Astrocyte of the cerebellum (primary cell): ENCODE results near the gene CALCOCO1.
A peak's percentile ranks its signal among the peaks of the same experiment; 100 is the strongest.

Experiments
- DNase-seq: peaks from one replicate; pipeline ENCODE4 v3.0.0-alpha.2; 2011; ENCODE audit warnings: low read depth
- H3K4me3 ChIP-seq: 2 replicates; pipeline ENCODE4 v1.5.1; 2011; ENCODE audit warnings: mild to moderate bottlenecking, low read depth, low read length, moderate library complexity
- in situ Hi-C: cut with HindIII; loops from 2 replicates; pipeline ENCODE4 v1.10.0; 2017; ENCODE audit warnings: low sequenced_read_pairs
- TF ChIP-seq, protein P1 (sequence below): IDR thresholded peaks from 2 replicates; pipeline ENCODE4 v1.5.1; 2012; ENCODE audit warnings: low read length, low read depth, moderate library complexity, mild to moderate bottlenecking; ENCODE audit errors: missing control alignments

Gene CALCOCO1

DNA sequence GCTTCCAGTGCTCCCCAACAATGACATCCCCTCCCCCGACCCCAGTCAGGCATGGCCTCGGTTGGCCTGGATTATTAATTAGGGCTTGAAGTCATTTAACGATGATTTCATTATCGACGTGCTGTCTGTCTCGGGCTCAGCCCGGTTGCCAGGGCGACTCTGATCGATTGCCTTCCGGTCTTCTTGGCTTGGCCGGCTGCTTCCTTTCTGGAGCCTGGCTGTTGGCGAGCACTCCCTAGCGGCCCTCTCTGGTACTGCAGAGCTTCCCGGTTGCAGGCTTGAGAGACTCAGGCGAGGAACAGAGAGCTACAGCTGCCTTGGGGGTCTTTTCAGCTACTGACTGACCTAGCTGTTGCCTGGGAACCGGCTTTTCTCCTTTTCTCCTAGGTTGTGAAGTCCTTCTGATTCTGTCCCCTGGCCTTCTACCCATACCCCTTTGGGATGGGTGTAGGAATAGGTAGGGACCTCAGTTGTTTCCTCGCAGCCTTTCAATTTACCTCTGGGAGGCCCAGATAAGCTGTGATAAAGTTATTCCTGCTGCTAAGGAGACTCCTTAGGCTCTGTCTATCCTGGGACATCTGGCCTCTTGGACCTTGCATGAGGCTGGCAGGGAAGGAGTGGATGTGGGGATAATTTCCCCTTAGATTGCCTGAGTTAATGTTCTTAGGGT, 30.0 kb upstream of the CALCOCO1 start:
- TF ChIP-seq, protein P1, sequence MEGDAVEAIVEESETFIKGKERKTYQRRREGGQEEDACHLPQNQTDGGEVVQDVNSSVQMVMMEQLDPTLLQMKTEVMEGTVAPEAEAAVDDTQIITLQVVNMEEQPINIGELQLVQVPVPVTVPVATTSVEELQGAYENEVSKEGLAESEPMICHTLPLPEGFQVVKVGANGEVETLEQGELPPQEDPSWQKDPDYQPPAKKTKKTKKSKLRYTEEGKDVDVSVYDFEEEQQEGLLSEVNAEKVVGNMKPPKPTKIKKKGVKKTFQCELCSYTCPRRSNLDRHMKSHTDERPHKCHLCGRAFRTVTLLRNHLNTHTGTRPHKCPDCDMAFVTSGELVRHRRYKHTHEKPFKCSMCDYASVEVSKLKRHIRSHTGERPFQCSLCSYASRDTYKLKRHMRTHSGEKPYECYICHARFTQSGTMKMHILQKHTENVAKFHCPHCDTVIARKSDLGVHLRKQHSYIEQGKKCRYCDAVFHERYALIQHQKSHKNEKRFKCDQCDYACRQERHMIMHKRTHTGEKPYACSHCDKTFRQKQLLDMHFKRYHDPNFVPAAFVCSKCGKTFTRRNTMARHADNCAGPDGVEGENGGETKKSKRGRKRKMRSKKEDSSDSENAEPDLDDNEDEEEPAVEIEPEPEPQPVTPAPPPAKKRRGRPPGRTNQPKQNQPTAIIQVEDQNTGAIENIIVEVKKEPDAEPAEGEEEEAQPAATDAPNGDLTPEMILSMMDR = peak; percentile 89
- DNase-seq = peak; percentile 19
- in situ Hi-C loops = loop anchor here (25.0 kb wide), 1 partner anchor 430 kb away; the partner anchor contains the start of gene SMUG1
- H3K4me3 ChIP-seq = no peak overlapping the region

DNA sequence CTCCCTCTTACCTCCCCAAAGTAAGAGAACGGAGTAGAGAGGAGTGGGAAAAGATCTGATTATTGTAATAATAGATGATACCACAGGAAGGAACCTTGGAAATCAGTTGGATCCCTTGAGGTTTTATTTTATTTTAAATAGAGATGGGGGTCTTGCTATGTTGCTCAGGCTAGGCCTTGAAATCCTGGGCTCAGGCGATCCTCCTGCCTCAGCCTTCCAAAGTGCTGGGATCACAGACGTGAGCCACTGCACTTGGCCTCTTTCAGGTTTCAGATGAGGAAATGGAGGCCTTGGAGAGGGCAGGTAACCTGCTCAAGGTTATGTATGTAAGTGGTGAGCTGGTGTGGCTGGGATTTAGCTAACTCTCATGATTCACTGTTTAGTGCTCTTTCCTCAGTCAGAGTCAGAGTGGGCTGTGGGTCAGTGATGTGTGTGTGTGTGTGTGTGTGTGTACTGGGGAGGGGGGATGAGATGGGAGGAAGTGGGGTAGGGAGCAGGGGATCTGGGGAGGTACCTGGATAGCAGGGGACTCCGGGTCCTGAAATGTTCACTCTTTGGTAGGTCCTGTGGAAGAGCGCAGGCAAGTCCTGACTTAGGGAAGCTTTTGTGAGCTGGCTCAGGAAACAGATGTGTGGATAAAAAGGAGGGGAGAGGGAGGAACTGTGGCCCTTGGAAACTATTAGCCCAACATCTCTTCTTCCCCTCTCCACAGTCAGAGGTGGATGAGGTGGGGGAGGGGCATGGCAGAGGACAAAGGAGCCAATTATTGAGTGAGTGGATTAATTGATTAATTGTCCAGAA, 29.2 kb upstream of the CALCOCO1 start:
- in situ Hi-C loops = loop anchor here (25.0 kb wide), 1 partner anchor 431 kb away; the partner anchor contains the start of gene SMUG1
- TF ChIP-seq, protein P1 = no peak
- DNase-seq = no peak
- no peak overlapping the region for H3K4me3 ChIP-seq

DNA sequence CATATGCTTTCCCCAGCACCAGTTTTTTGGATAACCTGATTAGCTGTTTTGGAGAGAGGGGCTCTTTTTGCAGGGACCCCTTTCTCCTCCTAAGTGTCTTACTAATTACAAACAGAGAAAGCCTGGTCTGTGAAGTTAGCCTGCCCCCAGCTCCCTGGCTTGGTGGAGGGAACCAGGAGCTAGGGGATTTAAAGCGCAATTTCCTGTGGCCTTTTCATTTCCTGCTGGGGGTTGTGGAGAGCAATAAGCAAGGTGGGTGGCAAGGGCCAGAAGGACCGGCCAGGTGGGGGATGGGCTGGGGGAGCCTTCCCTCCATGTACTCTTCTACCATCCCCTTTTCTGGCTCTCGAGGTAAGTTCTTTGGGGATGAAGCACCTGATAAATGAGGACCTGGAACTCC, 28.6 kb upstream of the CALCOCO1 start:
- in situ Hi-C loops = loop anchor here (25.0 kb wide), 1 partner anchor 431 kb away; the partner anchor contains the start of gene SMUG1
- TF ChIP-seq, protein P1 = no peak
- DNase-seq = no peak
- H3K4me3 ChIP-seq = no peak overlapping the region

DNA sequence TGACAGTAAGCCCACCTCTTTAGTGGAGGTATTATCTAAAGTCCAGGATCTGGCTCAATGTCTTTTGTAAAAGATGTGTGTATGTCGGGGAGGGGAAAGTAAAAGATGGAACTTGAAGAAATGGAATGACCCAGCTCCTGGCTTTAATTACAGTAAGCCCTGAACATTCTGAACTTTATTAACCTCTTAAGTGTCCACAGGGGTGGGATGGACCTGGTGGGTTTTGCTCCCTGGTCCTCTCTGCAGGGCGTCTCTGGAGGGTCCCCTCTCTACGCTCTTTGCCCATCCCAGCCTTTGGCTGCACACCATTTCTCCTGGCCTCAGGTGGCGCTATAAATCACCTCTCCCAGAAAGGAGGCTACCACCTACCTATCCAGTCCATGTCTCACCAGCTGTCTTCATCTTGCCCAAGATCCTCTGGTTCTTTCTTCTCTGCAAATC, 28.2 kb upstream of the CALCOCO1 start:
- no peak for DNase-seq
- no peak overlapping the region for H3K4me3 ChIP-seq
- in situ Hi-C loops = loop anchor here (25.0 kb wide), 1 partner anchor 432 kb away; the partner anchor contains the start of gene SMUG1
- TF ChIP-seq, protein P1 = no peak

DNA sequence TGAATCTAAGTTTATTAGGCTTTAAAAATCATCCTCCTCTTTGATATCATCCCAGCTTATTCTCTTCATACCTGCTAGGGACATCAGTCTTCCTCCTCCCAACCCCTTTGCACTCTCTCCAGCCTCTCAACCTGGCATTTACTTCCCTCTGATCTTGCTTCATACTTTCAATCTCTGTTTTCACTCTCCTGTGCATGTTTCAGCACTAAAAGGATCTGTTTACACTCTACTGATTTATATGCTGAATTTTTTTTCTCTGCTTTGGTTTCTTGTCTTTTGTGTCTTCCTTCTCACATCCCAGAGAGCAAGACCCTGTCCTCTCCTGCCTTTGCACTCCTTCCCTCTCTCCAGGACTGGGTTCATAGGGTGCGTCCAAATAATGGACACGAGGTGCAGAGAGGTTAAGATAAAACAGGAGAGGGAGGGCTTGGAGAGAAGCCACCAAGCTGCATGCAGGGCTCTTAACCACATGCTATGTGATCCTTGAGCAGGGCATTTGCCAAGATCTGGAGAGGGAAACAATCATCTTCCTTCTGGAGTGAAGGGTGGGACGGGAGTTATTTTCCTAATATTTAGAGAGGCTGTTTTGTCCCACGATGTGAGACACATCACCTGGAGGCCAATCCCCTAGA, 27.5 kb upstream of the CALCOCO1 start:
- in situ Hi-C loops = loop anchor here (25.0 kb wide), 1 partner anchor 433 kb away; the partner anchor contains the start of gene SMUG1
- TF ChIP-seq, protein P1 = no peak
- DNase-seq = peak; percentile 33
- no peak overlapping the region for H3K4me3 ChIP-seq

DNA sequence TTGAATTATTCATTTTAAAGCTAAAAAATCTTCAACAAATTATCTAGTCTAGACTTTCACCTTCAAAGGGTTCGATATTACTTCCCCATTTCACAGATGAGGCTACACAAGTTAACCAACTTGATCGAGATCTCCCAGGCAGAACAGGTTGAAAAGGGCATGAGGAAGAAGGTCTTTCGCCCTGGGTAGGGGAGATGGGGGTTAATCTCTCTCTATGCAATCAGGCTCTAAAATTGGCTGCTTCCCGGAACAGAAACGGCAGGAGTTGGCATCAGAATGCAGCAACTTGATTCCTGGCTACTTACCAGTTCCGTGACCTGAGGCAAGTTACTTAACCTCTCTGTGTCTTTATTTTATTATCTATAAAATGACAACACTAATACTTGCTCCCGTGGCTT, 26.9 kb upstream of the CALCOCO1 start:
- TF ChIP-seq, protein P1 = no peak
- H3K4me3 ChIP-seq = no peak overlapping the region
- no peak for DNase-seq
- in situ Hi-C loops = loop anchor here (25.0 kb wide), 1 partner anchor 433 kb away; the partner anchor contains the start of gene SMUG1
